KBM-7 (cell line): ENCODE results near the gene ATP1B1.

Experiments
- DNase-seq: peaks from one replicate; pipeline ENCODE4 v3.0.0-alpha.2; 2015
- in situ Hi-C: fragments of 300-500 bp; cut with MboI; formaldehyde crosslinking; loops from 2 replicates; pipeline ENCODE4 v1.14.3; 2020; ENCODE audit warnings: low sequenced_read_pairs, low pct_unique_long_range_greater_than_20kb, mixed read lengths

The ATP1B1 gene

DNA sequence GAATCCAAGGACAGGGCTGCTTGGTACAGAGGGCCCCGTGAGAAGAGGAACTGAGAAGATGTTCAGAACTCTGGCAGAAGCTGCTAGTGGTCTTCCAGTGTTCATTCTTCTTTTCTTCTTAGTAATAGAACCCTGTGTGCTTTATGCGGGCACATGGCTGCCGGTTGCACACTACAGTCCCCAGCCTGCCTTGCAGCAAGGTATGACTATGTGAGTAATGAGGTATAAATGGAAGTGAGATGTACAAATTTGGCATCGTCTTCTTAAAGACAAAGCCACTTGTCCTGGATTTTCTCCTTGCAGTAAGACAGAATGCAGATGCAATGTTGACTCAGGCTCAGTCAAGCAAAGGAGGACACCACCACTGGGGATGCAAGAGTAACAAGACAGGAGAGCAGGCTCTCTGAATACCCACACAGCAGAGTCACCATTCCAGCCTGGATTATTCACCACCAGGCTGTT lies 15.0 kb upstream of the ATP1B1 start:
- in situ Hi-C loops, result no loop called here

DNA sequence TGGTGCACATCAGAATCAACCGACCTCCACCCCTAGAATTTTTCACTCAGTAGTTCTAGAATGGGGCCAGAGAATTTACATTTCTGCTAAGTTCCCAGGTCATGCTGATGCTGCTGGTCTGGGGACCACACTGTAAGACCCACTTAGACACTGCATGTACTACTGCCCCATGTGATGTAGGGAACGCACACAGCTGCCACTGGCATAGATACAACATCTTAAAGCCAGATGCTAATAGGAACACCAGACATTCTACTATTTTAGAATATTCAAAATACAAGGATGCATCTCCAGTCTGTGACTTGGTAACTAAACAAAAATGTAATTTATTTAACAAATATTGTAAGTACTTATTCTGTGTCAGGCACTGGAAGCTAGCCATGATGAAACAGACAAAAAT lies 14.1 kb upstream of the ATP1B1 start:
- DNase-seq, result no peak
- in situ Hi-C loops, result no loop called here

More for the DNA sequence above, 15.0 kb upstream of the ATP1B1 start:
- no peak for DNase-seq

DNA sequence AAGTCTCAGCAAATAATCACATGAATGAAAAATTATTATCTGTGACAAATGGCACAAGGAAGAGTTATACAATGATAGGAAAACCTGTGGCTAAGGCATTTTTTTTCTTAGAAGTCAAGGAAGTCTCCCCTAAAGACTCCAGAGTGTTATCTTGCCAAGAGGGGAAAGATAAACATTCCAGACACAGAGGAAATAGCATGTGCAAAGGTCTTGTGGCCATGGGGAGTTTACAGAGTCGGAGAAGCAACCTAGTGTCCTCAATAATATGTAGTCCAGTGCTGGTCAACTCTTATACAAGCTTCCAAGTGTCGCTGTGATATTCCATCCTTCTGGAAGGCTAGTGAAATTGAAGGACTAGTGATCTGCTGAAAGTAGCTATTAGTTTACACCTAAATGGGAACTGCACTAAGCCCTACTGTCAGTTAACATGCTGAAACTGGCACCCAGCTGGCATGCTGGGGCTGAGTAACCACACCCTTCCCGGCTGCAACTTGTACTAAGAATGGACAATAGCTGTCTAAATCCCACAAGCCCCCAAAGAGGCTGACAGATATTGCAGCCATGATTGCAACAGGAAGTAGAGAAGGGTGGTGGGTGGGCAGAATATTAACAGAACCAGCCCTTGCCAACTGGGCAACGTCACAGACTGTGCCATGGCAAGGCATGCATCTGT lies 11.5 kb upstream of the ATP1B1 start:
- no peak for DNase-seq
- in situ Hi-C loops, result no loop called here

DNA sequence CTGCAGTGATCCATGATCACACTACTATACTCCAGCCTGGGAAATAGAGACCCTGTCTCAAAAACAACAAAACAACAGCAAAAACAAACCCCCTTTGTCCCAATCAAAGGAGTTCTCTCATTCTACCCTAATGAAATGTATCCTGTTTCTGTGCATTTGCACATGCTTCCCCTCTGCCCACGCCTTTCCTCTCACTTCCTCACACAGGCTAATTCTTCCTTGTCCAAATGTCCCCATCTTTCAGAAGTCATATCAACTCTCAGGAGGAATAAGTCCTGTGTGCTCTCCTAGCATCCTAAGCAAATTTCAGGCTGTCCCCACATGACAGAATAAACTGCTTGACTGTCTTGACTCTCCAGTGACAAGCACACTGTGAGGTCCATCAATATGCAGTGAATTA lies 8.1 kb upstream of the ATP1B1 start:
- DNase-seq, result no peak
- in situ Hi-C loops, result no loop called here

DNA sequence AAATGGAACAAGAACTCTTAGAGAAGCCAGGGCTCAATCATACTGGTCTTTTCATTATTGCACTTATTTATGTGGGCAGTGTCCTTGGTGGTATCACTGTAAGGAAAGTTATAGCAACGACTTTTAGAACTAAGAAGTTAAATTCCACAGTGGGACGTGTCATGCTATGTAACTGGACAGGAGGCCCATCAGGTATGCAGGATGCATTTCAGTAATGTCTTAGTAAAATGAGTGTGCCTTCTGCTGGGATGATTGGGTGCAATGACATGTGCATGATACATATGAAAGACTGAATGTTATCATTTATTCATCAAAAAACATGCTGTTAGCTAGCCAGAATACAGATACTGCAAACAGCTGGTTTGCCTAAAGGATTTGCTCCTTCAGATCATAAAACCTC lies 6.9 kb upstream of the ATP1B1 start:
- no peak for DNase-seq
- in situ Hi-C loops, result no loop called here

DNA sequence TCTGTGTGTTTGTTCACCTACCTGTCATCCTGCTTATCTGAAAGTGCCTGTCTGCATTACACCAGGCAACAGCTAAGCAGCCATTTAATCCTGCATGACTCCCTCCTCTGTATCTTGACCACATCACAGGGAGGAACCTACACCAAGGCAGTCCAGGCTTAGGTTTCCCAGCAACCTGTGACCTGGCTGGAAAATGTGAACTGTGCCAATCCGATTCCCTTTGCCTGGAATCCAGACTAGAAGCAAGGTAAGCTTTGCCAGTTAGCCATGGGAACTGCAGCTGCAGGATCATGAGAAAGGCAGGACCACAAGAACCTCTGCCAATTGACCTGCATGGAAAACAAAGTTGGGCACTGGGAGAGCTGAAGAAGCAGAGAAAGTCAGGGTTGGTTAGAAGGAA lies 6.3 kb upstream of the ATP1B1 start:
- in situ Hi-C loops, result loop anchor here (25.0 kb wide), 2 partner anchors 488 to 663 kb away; no protein-coding TSS in a partner anchor
- DNase-seq, result no peak

DNA sequence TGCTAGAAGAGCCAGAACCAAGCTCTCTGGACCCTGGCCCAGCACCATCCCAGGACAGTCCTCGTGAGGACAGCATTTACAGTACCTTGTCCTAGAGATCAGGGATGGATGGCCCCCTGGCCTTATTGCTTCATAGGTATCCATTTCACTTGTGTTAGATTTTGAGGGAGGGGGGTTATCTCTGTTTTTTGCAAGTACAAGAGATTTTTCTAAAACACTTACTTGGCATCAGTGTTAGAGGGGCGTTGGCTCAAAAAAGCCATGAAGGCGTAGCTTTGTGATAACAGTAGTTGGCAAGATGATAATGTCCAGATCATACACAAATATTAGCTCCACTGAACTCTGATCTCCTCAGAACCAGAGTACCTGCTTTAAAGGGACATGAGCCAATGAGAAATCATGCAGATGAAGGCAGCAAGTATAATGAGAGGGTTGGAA lies 5.8 kb upstream of the ATP1B1 start:
- in situ Hi-C loops, result loop anchor here (25.0 kb wide), 2 partner anchors 488 to 663 kb away; no protein-coding TSS in a partner anchor
- no peak for DNase-seq

DNA sequence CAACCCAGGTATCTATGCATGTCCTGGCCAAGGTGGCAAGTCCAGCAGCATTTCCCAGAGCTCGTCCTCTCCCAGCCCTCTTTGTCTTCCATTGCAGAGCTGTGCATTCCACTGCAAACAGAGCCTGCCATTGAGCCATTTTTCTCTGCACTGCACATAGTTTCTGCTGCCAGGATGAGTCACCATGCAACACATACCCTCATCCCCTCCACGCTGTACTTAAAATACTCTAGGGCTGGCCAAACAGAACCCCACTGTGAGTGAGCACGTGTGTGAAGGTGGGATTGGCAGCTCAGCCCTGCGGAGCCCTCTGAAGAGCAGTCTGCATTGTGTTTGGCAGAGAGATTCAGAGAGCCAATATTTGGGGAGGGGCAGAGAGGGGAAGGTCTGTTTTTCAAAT lies 3.9 kb upstream of the ATP1B1 start:
- DNase-seq, result no peak
- in situ Hi-C loops, result loop anchor here (25.0 kb wide), 2 partner anchors 490 to 665 kb away; no protein-coding TSS in a partner anchor

DNA sequence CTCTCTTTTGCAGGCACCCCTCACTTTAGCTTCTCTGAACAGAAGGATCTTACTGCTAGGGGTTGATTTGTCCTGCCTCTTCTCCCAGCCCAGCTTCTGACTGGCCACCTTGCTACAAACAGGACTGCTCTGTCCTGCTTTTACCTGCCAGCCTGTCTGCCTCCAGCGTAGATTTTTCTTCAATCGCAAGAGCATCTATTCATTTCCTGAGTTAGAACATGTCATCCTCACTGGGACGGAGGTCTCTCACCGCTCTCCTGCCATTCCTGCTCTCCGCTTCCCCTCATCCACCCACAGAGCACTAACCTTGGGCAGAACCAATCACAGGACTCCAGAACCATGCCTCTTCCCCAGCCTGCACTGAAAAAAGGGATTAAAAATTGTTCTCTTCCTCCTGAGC lies 3.5 kb upstream of the ATP1B1 start:
- in situ Hi-C loops, result loop anchor here (25.0 kb wide), 2 partner anchors 491 to 666 kb away; no protein-coding TSS in a partner anchor
- DNase-seq, result no peak

DNA sequence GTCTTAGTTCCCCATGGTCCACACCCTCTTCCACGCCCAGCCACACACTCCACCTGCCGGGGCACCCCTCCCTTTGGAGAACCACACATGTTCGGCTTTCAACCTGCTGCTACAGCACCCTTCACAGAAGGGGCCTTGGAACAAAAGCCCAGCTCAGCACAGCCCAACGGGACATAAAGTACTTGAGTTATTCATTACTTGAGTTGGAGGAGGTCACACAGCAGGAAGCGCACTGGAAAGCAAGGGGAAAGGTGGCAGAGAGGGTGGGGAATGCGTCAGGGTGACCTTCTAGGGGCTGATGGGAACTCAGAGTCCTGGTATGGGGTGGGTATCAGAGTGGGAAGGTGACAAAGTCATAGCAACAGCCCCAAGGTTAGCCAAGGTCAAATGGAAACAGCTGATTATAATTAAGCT lies 3.0 kb upstream of the ATP1B1 start:
- in situ Hi-C loops, result loop anchor here (25.0 kb wide), 2 partner anchors 491 to 666 kb away; no protein-coding TSS in a partner anchor
- DNase-seq, result no peak

DNA sequence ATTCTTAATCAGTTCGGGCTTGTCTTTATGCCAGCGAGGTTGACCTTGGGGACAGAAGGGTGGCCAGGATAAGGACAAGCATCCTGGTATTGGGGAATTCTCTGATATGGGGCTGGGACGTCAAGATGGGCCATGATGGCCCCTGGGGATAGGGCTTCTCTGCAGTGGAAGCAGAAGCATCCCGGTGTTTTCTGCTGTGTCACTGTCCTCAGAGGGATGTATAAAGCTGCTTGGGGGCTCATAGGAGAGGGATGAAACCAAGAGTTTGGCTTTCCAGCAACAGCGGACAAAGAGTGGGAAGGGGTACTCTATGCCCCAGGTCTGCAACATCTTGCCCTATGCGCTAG lies 1.4 kb upstream of the ATP1B1 start:
- DNase-seq, result no peak
- in situ Hi-C loops, result loop anchor here (25.0 kb wide), 2 partner anchors 493 to 668 kb away; no protein-coding TSS in a partner anchor

DNA sequence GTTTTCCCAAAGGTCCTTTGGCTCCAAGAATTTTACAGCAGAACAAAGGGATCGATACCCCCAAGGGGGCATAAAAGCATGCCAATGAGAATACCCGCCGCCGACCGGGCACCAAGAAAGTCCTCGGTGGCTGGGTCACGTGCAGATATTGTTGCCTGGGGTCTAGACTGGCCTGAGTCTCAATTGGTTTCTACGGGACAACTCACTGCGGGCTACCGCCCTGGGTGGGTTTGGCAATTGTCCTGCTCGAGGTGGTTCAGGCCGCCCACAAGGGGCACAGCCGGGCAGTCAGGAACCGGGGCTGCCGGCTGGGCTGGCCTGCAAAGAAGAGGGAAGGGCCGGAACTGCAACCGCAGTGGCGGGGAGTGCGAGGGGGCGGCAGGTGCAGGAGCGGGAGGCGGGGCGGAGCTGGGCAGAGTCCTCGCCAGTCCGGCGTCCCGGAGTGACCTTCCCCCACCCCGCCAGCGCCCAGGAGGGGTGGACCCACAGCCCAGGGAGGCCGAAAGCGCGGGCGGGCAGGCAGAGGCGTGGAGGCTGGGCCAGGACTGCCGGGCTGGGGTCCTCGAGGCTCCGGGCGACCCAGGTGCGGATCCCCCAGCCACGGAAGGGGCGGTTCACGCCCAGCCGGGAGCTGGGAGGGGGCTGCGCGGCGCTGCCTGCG lies 926 bp upstream of the ATP1B1 start:
- peak; percentile 70 for DNase-seq
- in situ Hi-C loops, result loop anchor here (25.0 kb wide), 2 partner anchors 493 to 668 kb away; no protein-coding TSS in a partner anchor

DNA sequence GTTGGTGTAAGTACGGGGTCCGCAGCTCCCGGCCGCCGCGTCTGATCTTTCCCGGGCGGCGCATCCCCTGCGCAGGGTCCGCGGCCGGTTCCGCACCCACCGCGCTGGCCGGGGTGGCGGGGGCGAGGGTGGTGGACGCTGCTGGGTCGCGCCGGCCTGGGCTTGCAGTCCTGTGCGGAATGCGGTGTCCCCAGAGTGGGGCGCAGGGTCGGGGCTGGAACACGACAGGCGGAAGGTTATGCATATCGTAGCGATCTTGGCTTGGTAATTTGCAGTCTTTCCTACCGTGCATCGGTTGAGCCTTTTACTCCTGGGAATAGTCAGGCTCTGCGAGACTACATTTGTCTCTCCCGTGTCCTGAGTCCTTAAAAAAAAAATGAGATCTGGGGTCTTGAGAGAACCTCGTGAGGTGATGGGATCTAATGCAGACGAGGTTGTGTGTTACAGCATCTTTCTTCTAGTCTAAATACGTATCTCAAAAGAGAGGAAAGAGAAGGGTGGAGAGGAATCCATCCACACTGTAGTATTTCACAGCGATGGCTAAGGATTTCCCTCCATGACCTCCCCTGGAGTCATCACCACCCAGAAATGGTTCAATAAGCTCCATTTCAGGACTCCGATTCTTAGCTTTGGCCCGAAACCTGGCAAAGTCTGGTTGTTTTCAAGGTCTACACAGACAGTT lies 572 bp downstream of the ATP1B1 start:
- in situ Hi-C loops, result loop anchor here (25.0 kb wide), 2 partner anchors 495 to 670 kb away; no protein-coding TSS in a partner anchor
- peak; percentile 52 for DNase-seq

DNA sequence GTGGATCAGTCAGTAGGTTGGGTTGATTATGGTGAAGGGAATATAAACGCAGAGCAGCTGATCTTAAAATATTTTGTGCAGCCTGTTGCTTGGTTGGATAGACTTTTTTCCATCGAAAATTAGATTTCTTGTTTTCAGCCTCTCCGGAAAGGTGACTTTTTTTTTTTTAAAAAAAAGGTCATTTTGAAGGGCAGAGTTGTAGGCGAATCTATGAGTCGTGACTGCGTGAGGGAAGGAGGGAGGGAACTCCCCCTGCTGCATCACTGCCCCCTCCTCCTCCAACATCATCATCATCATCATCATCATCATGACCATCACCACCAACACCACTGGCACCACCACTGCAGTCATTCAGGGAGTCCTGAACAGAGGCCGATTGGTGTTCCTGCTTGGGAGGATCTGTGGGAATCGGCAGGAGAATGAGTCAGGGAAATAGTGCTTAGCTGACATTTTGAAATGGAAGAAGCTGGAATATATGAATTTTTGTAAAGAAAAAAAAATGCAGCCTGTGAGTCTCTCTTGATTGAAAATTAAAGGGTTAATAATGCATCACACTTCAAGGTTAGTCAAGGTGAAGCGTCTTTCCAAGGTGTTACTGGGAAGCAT lies 1.2 kb downstream of the ATP1B1 start:
- in situ Hi-C loops, result loop anchor here (25.0 kb wide), 2 partner anchors 495 to 670 kb away; no protein-coding TSS in a partner anchor

DNA sequence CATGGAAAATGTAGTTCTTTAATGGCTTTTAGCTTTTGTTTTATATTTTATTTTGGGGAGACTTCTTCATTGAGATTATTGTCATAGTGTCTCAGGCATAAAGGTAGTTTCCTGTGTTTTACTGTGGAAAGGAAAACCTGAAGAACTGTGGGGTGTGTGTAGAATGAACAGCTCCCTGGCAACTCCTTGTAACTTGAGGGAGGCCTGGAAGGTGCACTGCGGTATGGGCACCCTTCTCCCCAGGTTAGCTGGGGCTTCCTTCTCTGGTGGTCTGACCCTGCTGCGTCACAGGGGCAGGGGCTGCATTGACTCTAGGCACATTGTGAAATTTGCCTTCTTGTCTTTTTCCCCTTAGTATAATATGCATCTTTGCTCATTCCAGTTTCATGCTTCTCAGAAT lies 1.7 kb downstream of the ATP1B1 start:
- in situ Hi-C loops, result loop anchor here (25.0 kb wide), 2 partner anchors 496 to 671 kb away; no protein-coding TSS in a partner anchor
- no peak for DNase-seq

More for the DNA sequence above, 1.2 kb downstream of the ATP1B1 start:
- DNase-seq, result no peak

DNA sequence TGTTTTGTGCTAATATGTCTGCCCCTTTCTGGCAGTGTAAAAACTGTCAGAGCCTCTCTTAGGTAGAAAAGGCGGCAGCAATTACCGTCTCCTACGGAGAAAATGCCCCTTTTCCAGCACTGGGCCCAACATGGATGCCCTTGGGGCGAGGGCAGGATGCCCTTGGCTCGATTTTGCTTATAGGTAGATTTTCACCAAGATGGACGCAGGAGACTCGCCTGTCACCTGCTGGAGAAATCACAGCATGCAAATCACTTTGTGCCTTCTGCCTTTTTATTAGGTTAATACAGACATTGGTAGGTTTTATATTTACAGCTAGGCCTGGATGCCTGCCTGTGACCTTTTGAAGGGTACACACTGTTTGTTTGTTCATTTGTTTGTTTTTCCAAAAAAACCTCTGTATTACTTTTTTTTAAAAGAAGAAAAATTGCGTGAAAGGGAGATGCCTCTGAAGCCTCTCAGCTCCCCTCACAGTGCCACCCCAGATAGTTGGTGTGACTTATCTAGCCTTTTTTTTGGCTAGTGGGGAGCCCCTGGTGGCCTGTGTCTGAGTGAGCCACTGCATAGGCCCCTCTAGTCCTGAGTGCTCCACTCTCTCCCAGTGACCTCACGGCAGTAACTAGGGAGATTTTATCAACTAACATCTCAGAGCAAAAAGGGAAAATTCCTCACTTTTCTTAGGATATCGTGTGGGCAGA lies 2.5 kb downstream of the ATP1B1 start:
- peak; percentile 56 for DNase-seq
- in situ Hi-C loops, result loop anchor here (25.0 kb wide), 2 partner anchors 497 to 672 kb away; no protein-coding TSS in a partner anchor

DNA sequence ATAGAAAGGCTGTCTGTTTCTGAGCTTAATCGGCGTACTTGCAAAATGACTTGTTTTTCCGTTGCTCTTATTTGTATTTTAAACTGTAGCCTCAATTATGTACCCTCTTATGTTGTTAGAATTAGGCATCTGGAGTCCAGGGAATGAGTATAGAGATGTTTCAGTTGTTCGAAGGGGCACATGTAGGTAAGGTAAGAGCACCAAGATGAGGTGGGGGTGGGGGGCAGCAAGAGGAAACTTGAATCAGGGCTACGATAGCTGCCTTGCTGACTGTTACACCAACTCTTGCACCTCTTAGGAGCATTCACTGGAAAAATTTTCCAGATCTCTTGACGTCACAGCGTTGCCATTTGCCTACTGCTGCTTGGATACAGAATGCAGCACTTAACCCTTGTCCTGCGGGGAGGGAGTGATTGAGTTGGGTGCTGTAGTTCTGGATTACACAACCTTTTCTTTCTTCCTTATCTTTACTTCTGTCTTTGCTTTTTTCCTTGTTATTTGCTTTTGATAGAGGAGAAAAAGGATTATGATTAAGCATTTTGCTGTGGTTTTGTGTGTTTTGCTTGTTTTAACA lies 3.2 kb downstream of the ATP1B1 start:
- in situ Hi-C loops, result loop anchor here (25.0 kb wide), 2 partner anchors 497 to 672 kb away; no protein-coding TSS in a partner anchor
- peak; percentile 58 for DNase-seq

DNA sequence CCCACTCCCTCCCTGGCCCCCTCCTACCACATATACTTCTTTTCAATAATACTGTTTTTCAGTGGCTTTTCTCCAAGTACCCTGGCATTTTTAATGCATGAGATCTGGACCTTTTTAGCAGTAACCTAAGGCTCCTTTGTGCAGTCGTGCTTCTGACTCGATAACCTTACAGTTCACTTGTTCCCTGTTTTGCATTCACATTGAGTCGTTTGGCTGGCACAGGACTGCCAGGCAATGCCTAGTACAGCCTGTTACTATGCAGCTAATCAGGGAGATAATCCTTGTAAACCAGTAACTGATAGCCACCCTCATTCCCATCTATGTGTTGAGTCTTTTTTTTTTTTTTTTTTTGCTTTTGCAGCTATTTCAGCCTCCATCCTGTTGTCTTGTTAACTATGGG lies 3.7 kb downstream of the ATP1B1 start:
- in situ Hi-C loops, result loop anchor here (25.0 kb wide), 2 partner anchors 498 to 673 kb away; no protein-coding TSS in a partner anchor

More for the DNA sequence above, 3.7 kb downstream of the ATP1B1 start:
- no peak for DNase-seq
